22Rv1 (cell line): ENCODE results near the gene ZNF652.

Source experiments
- CTCF ChIP-seq: fragments of 450-650 bp; IDR thresholded peaks from 2 replicates; pipeline ENCODE4 v1.5.1; 2017; ENCODE audit warnings: mild to moderate bottlenecking
- ZFX ChIP-seq: fragments of 450-650 bp; IDR thresholded peaks from 2 replicates; pipeline ENCODE4 v1.6.1; 2017; ENCODE audit warnings: antibody characterized with exemption, borderline replicate concordance

GRCh38 chr17:49318435-49318965 lies 43.5 kb downstream of the ZNF652 start:
- TF ChIP-seq CTCF (no peak), ZFX (no peak)
